GM19468 (cell line): ENCODE data around the gene POLR3C.
A peak's percentile ranks its signal among the peaks of the same experiment; 100 is the strongest.
"Not testable (repeated sequence)": the region's sequence is repeated elsewhere in the genome, so short reads cannot be mapped to it uniquely, and the experiment has no call there.

Source experiments
- ATAC-seq: cut with Tn5 transposase; IDR thresholded peaks from one replicate; pipeline ENCODE4 v1.9.1; 2021; ENCODE audit warnings: mild to moderate bottlenecking, moderate library complexity, moderate number of reproducible peaks; ENCODE audit not compliant: unreplicated experiment; ENCODE audit errors: extremely low read depth

Gene POLR3C

GRCh38 chr1:145812977-145813810 is 10.8 kb upstream of the POLR3C start:
- not testable (repeated sequence) for ATAC-seq

GRCh38 chr1:145818095-145818494 is 5.9 kb upstream of the POLR3C start:
- ATAC-seq: not testable (repeated sequence)

- not testable (repeated sequence) for ATAC-seq
Measured at GRCh38 chr1:145822779-145823331, 1.1 kb upstream of the POLR3C start.

- ATAC-seq: no peak
Measured at GRCh38 chr1:145824499-145824842, 471 bp downstream of the POLR3C start.

- no peak for ATAC-seq
Measured at GRCh38 chr1:145826030-145826429, 2.0 kb downstream of the POLR3C start.

GRCh38 chr1:145827966-145828365 is 4.0 kb downstream of the POLR3C start:
- no peak for ATAC-seq

- ATAC-seq: no peak
Measured at GRCh38 chr1:145828367-145829026, 4.5 kb downstream of the POLR3C start.

GRCh38 chr1:145830810-145831209 is 6.8 kb downstream of the POLR3C start:
- ATAC-seq: not testable (repeated sequence)

- ATAC-seq: no peak
Measured at GRCh38 chr1:145837656-145838055, 13.7 kb downstream of the POLR3C start.

- no peak for ATAC-seq
Measured at GRCh38 chr1:145843031-145843430, 19.0 kb downstream of the POLR3C start.

GRCh38 chr1:145845144-145845513 is 21.1 kb downstream of the POLR3C start:
- ATAC-seq: no peak

GRCh38 chr1:145845514-145846161 is 21.6 kb downstream of the POLR3C start, which contains the start of gene NUDT17:
Gene NUDT17, plus strand, starts transcription at chr1:145845630. Its CDS starts 11 bp downstream, at chr1:145845641.
- ATAC-seq: no peak

GRCh38 chr1:145846201-145846612 is 22.2 kb downstream of the POLR3C start:
- ATAC-seq: no peak

GRCh38 chr1:145847827-145848226 is 23.8 kb downstream of the POLR3C start:
- ATAC-seq: no peak

GRCh38 chr1:145849356-145850160 is 25.6 kb downstream of the POLR3C start:
- ATAC-seq: no peak

GRCh38 chr1:145855426-145855948 is 31.5 kb downstream of the POLR3C start:
- ATAC-seq: no peak

GRCh38 chr1:145857170-145857569 is 33.2 kb downstream of the POLR3C start:
- ATAC-seq: no peak

GRCh38 chr1:145858238-145858900 is 34.4 kb downstream of the POLR3C start:
- no peak for ATAC-seq

- ATAC-seq: peak; percentile 63
Measured at GRCh38 chr1:145858901-145859490, 35.0 kb downstream of the POLR3C start, which contains the start of gene PIAS3. Gene PIAS3, minus strand, starts transcription at chr1:145859081. Its CDS starts 91 bp downstream, at chr1:145858990.
